GM18526 (cell line): Measurements from ENCODE around the gene GSX2.

Source experiments
- POLR2A ChIP-seq: IDR thresholded peaks from 3 replicates; pipeline ENCODE4 v1.6.1; 2011; ENCODE audit not compliant: insufficient read length; ENCODE audit errors: extremely low read depth

GSX2 gene

DNA sequence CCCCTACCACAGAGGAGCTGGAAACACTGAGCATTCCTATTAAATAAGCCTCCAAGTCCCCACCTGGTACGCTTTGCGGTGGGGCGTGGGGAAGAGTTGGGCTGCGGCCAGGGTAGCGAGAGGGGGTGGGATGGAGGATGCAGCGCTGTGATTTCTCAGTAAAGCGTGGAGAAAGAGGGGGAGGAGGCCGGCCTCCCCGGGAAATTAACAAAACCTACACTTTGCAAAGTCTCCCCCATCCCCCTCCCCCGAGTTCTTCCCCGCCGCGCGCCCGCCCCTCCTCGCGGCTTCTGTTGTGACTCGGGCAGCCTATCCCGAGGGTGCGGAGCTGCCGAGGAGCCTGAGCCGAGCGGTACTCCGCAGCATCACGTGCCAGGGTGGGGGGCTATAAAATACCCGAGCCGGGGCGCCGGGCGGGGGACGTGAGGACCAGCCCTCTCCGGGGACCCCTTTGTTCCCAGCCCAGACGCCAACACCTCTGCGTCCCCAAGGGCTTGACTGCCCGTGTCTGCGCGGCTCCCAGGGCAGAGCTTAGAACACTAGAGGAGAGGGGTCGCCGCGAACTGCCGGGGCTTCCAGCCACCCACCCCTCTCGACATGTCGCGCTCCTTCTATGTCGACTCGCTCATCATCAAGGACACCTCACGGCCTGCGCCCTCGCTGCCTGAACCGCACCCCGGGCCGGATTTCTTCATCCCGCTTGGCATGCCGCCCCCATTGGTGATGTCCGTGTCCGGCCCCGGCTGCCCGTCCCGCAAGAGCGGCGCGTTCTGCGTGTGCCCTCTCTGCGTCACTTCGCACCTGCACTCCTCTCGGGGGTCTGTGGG lies at the start of gene GSX2:
Gene GSX2, plus strand, starts transcription at position 416 of the 827 bp plus-strand sequence. Its CDS starts 182 bp downstream, at position 598.
- TF ChIP-seq POLR2A, result no peak

DNA sequence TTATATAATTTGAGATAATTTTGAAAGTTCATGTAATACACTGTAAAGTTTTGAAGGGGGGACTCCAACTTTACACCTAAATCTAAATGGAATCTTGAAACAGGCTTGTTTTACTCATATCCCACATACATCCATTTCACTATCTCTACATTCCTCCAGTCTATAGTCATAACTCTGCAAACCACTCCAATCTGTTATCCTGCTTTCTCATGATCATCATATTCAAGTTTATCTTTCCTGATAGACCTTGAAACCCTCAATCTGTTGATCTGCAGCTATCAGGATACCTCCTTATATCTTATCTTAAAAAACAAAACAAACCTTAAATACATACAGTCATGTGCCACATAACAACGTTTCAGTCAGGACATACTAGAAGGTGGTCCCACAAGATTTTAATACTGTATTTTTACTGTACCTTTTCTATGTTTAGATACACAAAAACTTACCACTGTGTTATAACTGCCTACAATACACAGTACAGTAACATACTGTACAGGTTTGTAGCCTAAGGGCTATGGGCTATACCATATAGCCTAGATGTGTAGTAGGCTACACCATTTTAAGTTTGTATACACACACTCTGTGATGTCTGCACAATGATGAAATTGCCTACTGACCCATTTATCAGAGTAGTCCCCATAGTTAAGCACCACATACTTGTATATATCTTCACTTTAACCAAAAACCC lies 49.6 kb upstream of the GSX2 start:
- TF ChIP-seq POLR2A, result no peak

DNA sequence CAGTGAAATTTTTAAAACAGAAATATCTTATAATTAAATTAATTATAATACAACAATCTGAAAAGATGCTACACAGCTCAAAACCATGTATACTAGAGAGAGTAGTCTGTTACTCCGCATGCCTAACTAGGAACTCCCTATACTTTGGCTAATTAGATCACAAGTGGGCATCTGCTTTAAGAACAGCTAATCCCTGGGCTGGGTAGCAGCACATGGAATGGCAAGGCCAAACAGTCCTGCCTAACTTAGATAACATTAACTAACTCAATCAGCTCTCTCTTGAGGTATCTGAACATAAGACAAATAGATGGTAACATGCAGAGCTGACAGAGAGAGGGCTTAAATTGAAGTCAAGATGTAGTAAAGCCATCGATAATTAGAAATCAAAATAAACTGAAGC lies 45.5 kb upstream of the GSX2 start:
- no peak for TF ChIP-seq POLR2A

DNA sequence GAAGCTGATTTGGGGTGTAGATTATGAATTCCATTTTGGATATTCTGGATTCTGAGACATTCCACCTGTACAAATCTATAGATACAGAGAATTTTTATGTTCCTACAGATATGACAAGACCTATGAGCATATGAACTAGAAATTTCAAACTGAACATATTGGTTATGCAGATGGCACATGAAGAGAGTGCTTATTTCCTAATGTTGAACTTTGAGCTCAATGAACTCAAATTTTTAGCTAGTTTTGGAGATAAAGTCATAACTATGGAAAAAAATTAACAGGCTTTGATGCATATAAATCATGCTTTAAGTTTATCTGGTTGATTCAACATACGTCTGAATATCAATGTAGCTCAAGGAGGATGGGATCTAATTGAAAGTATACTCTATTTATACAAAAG lies 44.5 kb upstream of the GSX2 start:
- no peak for TF ChIP-seq POLR2A

DNA sequence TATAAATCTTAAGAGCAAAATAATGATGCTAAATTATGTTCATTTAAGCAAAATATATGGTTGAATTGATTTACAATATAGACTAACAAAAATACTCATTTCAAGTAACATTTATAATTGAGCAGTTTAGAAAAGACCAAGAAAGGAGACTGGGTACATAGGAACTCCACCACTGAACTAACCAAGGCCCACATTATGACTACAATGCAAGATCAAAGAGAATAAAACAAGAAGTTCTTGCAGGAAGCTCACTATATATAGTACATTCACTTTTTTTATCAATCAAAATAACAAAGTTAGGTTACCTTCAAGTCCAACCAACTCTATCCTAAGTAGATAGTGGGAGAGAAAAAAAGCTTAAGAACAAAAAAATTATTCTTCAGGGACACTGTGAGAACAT lies 43.6 kb upstream of the GSX2 start:
- no peak for TF ChIP-seq POLR2A

DNA sequence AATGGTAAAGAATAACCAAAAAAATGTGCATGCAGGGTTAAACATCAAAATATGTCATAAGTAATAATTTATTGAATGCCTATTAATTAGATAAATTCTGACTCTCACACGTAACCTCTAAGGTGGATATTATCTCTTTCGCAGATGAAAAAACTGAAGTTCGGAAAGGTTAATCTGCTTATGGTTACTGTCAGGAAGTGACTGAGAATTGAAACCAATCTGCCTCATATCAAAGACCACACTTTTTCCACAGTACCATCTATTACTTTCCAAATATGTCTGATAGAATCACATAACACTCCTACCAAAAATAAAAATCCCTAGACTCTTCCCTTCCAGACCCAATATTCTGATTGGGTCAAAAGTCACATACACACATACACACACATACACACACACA lies 41.8 kb upstream of the GSX2 start:
- TF ChIP-seq POLR2A, result no peak

DNA sequence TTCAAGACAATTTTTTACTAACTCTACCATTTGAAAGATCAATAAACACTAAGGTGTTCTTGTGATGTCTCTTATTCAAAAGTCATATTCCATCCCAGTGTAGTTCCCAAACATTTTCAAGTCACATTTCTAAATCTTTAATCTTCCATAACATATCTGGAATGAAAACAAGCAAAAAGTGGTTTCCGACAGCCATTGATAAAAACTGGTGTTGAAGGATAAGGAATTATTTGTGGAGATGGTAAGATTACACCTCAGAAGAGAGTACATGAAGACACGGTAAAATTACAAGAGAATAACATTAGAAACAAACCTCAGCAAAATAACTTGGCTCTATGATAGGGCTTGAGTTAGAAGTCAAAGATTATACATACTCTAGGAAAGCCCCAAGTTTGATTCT lies 39.8 kb upstream of the GSX2 start:
- TF ChIP-seq POLR2A, result no peak

DNA sequence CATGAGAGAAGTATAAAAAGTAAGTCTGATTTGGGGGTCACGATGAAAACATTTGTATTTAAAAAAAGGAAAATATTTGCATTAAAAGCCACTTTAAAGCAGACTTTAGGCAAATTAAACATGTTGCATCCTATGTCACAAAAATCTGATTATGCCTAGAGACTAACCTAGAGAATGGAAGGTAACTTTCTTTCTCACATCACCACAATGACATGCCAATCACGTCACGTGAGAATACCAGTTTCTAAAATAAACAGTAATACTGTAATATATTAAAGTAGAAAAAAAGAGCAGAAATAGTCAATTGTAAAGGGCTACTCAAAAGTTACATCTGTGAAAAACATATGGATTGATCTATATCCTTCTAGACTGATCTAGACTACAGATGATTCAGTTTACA lies 38.9 kb upstream of the GSX2 start:
- TF ChIP-seq POLR2A, result no peak

DNA sequence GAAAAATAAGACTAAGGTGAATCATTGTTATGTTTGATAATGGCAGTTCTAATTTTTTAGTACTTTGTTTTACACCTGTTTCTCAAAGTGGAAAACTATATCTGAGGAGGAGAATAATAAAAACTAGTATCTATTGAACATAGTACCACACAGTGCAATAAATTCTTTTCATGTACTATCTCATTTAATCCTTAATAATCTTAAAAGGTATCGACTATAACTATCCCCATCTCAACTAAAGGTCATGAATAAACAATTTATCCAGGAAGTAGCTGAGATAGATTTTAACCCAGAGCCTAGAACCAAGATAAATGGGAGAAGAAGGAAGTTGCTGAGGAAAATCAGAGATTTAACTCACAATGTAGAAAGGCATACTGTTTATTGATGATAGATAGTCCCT lies 38.1 kb upstream of the GSX2 start:
- TF ChIP-seq POLR2A, result no peak

DNA sequence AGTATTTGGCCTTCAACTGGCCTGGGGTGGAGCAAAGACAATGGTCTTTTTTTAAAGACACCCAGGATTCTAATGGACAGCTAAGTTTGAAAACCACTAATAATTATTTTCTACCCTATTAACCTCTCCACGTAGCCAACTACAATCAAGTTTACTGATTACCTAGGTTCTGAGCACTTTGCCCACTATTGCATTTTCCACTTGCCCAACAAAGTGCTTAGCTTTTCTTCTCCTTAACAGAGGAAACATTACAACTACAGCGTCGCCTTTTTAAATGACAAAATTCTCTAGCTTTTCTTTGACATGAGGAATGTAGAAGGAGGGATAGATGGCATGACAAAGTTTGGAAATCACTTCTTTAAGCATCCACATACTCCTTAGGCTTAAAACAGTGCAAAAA lies 37.6 kb upstream of the GSX2 start:
- no peak for TF ChIP-seq POLR2A

DNA sequence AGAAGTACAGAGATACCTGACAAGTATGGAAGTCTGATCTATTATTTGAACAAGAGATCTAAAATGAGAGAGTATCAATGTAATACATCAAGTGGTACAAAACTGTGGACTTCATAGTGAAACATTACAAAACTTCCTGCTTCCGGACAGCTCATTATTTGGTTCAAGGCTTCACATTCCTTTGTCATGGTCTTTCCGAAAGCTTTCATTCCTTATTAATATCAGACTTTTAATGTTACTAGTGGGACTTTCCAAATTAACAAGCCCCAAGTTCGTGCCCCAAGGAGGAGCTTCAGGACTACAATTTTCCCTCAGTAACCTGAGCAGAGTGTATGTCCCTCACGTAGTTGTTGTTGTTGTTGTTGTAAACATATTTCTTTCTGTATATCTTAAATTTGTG lies 36.7 kb upstream of the GSX2 start:
- no peak for TF ChIP-seq POLR2A

DNA sequence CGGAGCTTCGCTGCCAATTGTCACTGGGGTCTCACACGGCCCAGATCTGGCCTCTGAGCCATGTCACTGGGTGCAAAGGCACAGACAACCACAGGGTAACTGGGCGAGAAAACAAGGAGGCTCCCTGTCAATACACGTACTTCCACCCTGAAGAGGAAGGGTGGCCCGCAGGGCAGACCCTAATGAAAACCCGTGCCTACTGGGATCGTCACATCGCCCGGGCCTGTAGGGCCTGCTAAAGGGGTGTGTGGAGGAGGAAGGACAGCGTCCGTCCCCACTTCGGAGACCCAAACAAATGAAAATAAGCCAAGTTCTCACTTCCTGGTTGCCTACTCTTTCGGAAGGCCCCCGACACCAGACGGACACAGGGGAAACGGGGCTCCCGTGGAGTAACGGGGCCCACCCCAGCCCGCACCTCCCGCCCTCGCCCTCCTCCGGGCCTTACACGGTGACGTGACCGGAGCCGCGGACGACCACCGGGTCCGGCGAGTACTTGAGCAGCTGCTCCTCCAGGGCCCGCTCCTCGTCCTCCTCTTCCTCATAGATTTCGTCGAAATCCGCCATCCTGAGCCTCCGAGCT lies 36.1 kb upstream of the GSX2 start:
- TF ChIP-seq POLR2A, result peak; percentile 10

DNA sequence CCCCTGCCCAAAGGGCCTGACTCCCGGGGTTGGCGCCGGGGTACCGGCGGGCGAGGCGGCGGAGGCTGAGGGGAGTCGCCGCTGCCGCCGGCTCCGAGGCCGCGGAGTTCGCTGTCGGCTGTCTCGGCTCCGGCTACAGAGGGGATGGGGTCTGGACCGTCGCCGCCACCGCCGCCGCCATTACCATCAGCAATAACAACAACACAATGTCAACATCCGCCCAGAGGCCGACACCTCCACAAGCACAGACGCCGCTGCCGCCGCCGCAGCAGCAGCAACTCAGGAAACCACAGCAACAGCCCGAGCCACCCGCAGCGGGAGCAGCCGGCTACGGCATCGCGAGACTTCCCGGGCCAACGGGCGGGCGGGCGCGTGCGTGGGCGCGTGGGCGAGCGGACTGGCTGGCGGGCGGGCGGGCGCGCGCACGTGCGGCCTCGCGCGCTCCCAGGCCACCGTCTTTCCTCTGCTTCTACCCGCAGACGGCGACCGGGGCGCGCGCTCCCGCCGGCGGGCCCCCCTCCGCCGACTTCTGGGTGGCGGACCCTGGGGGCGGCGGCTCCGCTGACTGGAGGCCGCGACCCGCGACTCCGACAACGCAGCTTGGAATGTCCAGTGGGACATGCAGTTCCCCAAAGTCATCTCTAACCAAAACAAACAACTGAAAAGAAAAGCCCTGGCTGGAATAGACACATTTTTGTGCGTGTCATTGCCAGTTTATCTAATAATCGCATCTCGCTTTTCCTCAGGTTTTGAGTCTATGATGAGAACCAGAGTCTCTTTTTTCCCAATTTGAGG lies 35.4 kb upstream of the GSX2 start, which contains the start of gene CHIC2:
Gene CHIC2, minus strand, starts transcription at position 289 of the 795 bp plus-strand sequence. CDS start 305 bp downstream, outside the sequence.
- peak; percentile 93 for TF ChIP-seq POLR2A

DNA sequence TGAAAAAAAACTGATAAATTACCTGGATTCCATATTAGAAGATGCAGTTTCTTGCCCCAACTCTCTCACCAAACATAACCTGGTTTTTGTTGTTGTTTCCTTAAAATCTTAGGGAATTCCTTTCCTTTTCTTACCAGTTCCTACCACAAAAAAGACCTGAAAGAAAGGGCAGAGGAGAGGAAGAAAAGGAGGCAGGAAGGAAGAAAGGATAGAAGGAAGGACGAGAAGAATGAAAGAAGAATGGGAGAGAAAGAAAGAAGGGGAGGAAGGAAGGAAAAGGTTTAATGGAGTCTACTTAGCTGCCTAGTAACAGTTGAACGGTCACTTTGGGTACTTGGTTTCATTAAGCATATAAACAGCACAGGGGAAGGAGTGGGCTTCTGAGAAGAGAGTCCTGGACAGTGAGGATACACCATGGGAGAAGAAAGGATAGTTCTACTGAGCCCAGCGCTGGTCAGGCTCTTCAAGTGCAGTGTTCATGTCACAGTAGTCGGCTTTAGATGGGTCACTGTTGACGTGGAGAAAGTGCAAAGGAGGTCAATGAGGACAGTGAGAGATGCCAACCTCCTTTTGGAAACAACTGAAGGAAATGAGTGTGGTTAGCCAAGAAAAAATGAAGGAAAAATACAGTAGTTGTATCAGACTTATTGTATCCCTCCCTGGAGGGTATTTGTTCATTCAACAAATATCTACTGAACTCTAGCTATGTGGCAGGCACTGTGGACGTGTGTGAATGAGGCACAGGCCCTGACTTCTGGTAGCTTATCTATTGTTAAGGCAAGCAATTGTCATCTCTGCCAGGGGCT lies 34.5 kb upstream of the GSX2 start:
- TF ChIP-seq POLR2A, result no peak

DNA sequence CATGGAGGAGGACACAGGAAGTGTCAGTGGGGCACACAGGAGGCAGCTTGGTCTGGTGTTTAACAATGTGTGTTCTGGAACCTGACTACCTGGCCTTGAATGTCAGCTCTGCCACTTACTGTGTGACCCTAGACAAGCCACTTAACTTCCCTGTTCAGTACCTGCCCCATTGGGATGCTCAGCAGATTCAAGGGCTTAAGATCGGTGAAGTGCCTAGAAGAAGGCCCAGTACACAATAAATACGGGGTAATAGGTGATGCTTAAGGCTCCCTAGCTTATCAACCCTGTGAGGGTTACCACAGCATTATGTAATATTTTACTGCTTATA lies 33.9 kb upstream of the GSX2 start:
- TF ChIP-seq POLR2A, result no peak
